Measurements from ENCODE around the gene GPHN.
"Not testable (repeated sequence)": the region's sequence is repeated elsewhere in the genome, so short reads cannot be mapped to it uniquely, and the experiment has no call there.

GPHN gene

GRCh38 chr14:66827182-66827581 lies 319.2 kb downstream of the GPHN start:
- no peak for DNase-seq

- DNase-seq, result no peak
These were observed 323.2 kb downstream of the GPHN start for GRCh38 chr14:66831173-66831572.

- DNase-seq, result no peak
These were observed 325.9 kb downstream of the GPHN start for GRCh38 chr14:66833816-66834215.

GRCh38 chr14:66837436-66837835 lies 329.5 kb downstream of the GPHN start:
- DNase-seq, result not testable (repeated sequence)

GRCh38 chr14:66842911-66843512 lies 335.1 kb downstream of the GPHN start:
- DNase-seq, result no peak

- no peak for DNase-seq
These were observed 342.4 kb downstream of the GPHN start for GRCh38 chr14:66850258-66850888.

GRCh38 chr14:66853311-66853710 lies 345.4 kb downstream of the GPHN start:
- DNase-seq, result no peak

GRCh38 chr14:66857867-66858266 lies 349.9 kb downstream of the GPHN start:
- DNase-seq, result no peak

GRCh38 chr14:66859063-66859671 lies 351.2 kb downstream of the GPHN start:
- no peak for DNase-seq

GRCh38 chr14:66881596-66881995 lies 373.6 kb downstream of the GPHN start:
- DNase-seq, result no peak

- no peak for DNase-seq
These were observed 376.2 kb downstream of the GPHN start for GRCh38 chr14:66884149-66884548.

GRCh38 chr14:66900719-66901118 lies 392.8 kb downstream of the GPHN start:
- no peak for DNase-seq

GRCh38 chr14:66910311-66910840 lies 402.4 kb downstream of the GPHN start:
- no peak for DNase-seq

- no peak for DNase-seq
These were observed 408.5 kb downstream of the GPHN start for GRCh38 chr14:66916421-66916820.

GRCh38 chr14:66918527-66918926 lies 410.6 kb downstream of the GPHN start:
- DNase-seq, result no peak

- DNase-seq, result no peak
These were observed 412.2 kb downstream of the GPHN start for GRCh38 chr14:66920196-66920595.

- no peak for DNase-seq
These were observed 415.3 kb downstream of the GPHN start for GRCh38 chr14:66923251-66923650.

GRCh38 chr14:66939409-66939808 lies 431.5 kb downstream of the GPHN start:
- DNase-seq, result no peak

GRCh38 chr14:66944872-66945271 lies 436.9 kb downstream of the GPHN start:
- no peak for DNase-seq

GRCh38 chr14:66955159-66955558 lies 447.2 kb downstream of the GPHN start:
- no peak for DNase-seq

GRCh38 chr14:66959437-66960050 lies 451.6 kb downstream of the GPHN start:
- DNase-seq, result no peak

- DNase-seq, result no peak
These were observed 457.9 kb downstream of the GPHN start for GRCh38 chr14:66965831-66966230.

- no peak for DNase-seq
These were observed 464.5 kb downstream of the GPHN start for GRCh38 chr14:66972469-66972868.
